HG02970 (cell line): ENCODE results near the gene ARID1A.
A peak's percentile ranks its signal among the peaks of the same experiment; 100 is the strongest.
"Not testable (repeated sequence)": the region's sequence is repeated elsewhere in the genome, so short reads cannot be mapped to it uniquely, and the experiment has no call there.

Experiments
- ATAC-seq: cut with Tn5 transposase; IDR thresholded peaks from one replicate; pipeline ENCODE4 v1.9.1; 2021; ENCODE audit warnings: mild to moderate bottlenecking, moderate library complexity, moderate number of reproducible peaks; ENCODE audit not compliant: unreplicated experiment, low FRiP score

ARID1A gene

DNA sequence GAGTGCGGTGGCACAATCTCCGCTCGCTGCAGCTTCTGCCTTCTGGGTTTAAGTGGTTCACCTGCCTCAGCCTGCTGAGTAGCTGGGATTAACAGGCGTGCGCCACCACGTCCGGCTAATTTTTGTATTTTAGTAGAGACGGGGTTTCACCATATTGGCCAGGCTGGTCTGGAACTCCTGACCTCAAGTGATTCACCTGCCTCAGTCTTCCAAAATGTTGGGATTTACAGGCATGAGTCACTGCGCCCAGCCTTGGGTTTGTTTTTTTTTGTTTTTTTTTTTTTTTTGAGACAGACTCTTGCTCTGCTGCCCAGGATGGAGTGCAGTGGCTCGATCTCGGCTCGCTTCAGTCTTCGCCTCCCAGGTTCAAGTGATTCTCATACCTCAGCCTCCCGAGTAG lies 30.1 kb downstream of the ARID1A start:
- not testable (repeated sequence) for ATAC-seq

DNA sequence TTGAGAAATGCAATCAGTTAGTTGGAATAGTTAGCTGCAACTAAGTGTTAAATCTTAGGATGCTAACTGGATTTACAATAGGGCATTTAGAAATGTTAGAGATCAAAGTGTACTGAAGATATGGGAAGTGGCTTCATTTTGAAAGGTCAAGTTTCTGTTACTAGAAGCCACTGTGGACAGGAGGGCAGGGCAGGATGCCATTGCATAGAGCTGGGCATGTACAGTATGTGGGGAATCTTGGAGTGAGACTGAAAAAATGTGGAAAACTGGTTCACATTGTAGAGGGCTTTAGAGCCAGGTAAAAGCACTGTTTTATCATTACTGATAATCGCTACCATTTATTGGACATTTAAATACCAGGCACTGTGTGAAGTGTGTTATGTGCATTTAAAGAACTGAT lies 31.0 kb downstream of the ARID1A start:
- ATAC-seq: no peak

DNA sequence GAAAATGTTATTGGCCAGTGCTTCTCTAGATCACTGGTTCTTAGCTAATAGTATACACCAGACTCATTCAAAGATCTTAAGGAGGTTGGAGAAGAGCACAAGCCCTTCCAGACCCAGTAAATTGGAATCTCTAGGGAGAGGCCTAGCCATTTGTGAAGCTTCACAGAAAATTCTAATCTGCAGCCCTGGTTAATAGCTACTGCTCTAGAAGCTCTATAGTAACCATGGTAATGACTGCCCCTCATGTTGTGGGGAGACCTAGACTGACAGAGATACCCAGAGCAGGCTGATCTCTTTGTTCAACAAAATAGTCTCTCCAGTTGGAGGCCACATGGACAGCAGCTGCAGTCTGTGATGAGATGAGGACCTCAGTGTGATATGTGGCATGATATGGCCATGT lies 31.7 kb downstream of the ARID1A start:
- no peak for ATAC-seq

DNA sequence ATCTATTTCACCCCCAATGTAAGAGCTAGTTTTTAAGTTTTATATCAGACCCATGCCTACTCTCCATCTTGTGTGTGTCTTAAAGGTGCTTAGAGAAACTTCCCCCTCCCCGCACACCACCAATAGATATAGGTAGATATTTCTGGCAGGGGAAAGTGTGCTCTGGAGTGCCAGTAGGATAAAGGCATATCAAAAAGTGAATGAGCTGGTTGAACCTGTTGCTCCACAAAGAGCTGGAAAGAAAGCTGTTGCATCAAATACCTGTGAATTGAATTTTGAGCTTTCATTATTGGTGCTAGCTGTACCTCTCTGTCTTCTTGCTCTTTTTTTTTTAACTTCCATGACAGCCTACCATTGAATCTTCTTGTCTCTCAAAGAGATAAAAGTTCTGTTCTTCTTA lies 32.8 kb downstream of the ARID1A start:
- no peak for ATAC-seq

DNA sequence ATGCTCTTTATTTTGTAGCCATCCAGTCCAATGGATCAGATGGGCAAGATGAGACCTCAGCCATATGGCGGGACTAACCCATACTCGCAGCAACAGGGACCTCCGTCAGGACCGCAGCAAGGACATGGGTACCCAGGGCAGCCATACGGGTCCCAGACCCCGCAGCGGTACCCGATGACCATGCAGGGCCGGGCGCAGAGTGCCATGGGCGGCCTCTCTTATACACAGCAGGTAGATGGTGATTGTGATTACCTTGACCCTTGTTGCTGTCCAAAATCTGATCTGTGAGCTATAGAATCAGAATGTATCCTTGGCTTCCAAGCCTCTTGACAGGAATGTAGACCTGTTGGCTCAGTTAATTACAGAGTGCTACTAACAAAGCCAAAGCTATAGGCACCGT lies 33.8 kb downstream of the ARID1A start:
- ATAC-seq: no peak

DNA sequence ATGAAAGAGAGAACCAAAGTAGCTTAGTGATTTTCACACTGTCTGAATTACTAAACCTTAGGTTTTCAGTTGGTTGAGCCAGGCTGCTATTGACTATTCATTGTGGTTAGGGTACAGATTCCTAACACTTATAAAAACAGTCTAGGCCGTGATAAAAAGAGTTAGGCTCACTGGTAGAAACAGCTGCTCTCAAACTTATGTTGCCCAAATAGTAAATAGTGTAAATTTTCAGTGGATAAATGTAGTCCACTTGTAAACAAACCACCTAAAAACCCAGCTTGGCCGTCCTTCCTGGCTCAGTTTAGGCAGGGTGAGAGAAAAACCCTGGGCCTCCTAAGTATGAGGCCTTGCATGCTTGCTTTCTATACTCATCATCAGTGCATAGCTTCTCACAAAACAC lies 34.9 kb downstream of the ARID1A start:
- ATAC-seq: no peak

DNA sequence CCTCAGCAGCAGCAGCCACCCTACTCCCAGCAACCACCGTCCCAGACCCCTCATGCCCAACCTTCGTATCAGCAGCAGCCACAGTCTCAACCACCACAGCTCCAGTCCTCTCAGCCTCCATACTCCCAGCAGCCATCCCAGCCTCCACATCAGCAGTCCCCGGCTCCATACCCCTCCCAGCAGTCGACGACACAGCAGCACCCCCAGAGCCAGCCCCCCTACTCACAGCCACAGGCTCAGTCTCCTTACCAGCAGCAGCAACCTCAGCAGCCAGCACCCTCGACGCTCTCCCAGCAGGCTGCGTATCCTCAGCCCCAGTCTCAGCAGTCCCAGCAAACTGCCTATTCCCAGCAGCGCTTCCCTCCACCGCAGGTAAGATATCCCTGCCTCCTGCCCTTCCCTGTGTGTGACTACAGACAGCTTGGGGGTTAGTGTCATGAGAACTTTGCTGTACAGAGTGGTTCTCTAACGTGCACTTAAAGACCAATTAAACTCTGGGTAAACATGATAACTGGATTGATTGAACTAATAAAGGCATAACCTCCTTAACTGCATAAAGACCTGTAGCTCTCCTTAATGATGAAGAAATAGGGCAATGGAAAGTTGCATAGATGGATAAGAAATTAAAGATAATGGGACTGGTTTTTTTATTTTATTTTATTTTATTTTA lies 35.6 kb downstream of the ARID1A start:
- ATAC-seq: no peak

DNA sequence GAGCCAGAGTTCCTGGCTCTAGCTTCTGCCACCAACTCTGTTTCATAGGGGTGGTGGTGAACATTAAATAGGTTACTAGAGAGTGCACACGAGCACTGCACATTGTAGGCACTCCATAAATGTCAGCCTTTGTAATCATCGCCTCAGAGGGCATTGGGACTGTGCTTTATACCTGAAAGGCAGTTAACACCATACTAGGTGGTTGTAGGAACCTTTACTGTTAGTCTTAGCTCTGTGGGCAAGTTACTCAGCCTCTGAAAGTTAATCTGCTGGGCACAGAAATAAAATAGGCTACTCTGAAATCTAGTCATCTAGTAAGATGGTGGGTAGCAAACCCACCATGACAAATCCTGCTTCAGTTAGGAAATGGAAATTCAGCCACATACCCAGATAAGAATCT lies 37.6 kb downstream of the ARID1A start:
- ATAC-seq: no peak

DNA sequence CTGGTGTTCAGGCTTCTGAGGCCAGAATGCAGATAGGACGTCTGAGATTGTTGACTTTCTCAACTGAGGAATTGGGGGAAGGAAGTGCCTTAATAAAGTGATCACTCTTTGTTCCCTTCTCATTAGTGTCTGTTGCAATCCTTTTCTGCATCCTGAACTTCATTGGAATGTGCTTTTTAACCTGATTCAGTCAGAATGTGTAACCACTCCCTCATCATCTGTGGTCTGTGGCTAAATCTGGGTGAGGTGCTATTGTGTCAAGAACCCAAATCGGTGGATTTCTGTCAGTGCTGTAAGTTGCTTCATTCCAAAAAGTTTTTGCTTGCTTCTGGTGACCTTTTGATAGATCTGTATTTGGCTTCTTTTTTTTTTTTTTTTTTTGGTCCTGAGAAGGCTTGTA lies 38.2 kb downstream of the ARID1A start:
- ATAC-seq: no peak

DNA sequence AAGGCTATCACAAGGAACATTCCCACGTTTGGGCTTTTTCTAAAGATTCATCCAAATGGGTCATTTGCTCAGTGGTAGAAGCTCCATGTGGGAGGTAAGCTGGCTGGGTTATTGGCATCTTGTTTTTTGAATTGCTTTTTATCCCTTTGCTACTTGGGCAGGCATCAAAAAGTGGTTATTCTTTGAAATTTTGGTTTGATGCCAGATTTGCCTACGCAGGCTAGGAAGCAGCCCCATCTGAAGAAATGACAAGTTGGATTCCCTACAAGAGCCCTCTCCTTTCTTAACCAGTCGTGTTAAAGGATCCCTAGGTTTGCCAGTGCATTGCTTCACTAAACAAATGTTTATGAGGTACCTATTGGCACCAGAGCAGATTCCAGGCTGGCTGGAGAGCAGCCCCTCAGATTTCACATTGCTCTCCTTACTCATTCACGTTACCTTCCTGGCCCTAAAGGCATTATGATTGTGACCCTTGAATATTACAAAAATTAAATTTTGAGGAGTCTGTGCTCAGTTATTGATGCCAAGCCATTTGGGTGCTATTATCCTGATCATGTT lies 38.8 kb downstream of the ARID1A start:
- ATAC-seq: no peak

DNA sequence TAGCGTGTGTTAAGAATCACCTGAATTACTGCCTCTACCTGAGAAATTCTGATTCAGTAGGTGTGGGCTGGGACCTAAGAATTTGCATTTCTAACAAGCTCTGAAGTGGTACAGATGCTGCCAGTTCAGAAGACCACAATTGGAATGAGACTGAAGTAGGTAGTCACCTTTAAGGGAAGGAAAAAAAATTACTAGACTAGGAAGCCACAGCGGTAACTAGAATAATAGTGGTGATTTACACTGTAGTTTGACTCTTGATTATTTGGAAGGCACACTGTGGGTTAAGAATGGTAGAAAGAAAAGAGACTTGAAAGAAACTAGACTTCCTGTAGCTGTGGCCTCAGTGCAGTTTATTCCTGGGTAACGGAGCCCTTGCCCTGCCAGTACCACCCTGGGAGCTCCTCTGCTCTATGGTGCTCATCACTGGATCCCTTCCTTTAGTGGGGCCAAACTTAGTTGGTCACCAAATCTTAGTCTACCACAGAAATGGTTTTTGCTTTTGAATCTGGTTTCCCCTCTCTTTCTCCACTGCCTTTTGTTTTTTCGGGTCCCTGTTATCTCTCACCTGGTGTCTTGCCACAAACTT lies 43.6 kb downstream of the ARID1A start:
- no peak for ATAC-seq

DNA sequence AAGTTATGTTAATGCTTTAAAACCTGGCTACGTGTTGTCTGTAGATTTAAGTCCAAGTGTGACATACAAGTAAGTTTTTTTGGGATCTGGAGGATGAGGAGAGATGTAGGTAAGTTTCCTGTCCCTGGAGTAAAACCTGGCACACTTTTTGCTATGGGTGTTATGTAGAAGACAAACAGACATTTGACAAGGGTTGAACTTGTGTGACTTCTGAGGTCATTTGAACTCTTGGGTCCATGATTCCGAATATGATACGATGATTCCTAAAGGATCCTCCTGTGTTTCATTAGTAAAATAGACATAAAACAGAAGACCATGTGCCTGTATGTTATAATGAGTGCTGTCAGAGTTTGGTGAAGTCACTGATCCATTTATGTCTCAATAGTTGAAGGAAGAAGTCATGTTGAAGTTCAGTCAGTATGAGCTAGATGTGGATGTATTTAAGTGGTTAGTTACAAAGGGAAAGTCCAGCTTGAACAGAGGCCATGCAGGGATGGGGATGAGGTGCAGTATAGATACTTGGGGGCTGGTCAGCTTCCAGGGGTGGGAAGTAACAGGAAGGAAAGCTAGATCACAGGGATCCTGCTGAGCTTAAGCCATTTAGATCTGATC lies 44.3 kb downstream of the ARID1A start:
- ATAC-seq: no peak

DNA sequence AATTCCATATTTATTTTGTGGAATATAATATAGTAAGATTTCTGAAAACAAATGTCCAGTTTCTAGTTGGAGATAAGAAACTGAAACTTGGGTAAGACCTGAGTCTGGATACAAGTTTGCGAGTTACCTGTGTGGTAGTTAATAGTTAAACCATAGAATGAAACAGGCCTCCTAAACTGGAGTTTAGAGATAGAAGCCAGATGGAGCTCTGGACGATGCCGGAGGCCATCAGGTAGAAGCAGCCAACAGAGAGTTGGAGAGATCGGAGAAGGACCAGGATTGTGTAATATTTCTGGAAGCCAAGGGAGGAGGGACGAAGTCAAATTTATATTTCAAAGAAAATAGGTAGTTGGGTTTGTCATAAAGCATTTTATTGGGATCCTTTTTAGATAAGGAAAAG lies 45.1 kb downstream of the ARID1A start:
- ATAC-seq: no peak

DNA sequence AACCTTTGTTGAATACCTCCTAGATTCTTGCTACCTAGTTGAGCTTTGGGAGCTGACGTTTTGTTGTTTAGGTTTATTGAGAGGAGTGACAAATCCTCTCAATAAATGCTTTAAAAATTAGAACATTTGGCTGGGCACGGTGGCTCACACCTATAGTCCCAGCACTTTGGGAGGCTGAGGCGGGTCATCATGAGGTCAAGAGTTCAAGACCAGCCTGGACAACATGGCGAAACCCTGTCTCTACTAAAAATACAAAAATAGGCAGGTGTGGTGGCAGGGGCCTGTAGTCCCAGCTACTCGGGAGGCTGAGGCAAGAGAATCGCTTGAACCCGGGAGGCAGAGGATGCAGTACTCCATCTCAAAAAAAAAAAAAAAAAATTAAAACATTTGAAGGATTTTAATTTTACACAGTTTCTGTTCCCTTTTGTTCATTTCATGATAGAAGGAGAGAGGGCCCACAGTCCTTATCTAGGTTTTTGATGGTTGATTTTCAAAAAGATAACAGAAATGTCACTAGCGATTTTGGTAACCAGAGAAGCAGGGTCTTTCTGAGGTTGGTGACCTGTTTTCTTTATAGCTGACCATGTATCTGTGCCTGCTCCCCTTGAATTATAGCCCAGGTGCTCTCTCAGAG lies 47.7 kb downstream of the ARID1A start:
- no peak for ATAC-seq

DNA sequence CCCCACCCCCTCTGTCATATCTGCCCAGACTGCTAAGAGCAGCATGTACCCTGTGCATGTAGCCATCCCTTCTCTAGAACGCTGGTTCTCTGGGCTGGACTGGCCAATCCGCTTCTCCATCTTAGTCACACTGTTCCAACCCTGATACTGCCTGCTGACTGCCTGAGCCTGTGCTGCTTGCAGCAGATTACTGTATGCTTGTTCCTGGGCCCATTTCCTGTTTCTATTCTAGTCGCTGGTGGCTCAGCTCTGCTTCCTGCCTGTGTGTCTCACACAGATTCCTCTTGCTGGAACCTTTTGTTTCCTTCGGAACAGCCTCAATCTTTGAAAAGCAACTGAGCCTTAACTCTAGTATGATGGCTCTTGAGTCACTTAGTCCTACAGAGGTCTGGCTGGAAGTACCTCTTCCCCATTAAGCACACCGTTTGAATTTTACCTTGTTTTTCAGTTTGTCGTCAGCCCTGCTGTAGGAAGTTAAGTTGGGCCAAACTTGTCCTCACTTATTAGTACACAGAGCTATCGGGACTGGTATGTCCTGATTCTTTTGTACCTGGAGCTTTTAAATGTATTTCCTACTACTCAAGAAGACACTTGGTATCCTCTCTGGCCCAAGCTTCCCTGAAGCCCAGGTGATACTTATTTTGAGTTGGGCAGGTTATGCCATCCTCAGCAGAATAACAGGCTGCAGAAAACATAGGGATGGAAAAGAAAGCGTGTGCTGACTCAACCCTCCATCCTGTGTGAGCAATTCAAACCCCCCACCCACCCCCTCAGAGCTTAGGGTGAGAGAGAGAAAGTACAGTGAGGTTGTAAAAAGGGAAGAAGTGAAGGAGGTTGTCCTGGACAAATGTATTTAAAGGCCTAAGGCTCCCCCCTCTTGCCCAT lies 48.5 kb downstream of the ARID1A start:
- ATAC-seq: peak; percentile 90

DNA sequence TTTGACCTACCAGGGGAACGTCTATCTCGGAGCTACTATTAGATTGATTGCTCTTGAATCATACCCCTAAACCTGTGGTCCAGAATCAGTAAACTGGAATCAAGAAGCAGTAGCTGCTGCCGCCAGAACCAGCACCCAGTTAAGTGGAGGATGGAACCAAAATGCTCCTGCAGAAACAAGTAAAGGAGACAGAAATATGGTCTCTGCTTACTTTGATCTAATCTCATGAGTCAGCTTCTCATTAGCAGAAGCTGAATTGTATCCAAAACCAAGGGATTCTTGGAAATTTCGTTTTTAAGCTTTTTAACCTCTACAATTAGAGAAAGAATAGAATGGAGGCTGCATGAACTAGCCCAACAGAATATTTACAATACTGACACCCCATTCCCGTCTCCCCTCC lies 49.4 kb downstream of the ARID1A start:
- ATAC-seq: no peak

DNA sequence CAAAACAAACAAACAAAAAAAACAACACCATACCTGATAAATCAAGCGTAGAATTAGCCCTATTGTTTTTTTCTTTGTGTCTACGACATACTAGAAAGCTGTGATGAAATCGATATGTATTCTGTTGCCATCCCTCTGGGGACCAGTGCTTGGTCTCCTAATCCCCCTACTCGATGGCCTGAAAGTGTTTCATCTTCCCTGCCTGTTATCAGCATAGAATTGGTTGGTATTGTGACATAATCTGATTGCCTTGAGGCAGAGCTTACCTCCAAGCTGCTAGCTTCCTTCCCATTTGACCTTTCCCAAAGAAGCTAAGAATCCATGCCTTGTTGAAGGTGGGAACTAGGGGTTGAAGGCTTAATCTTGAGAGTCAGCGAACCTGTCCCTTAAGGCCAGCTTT lies 51.2 kb downstream of the ARID1A start:
- no peak for ATAC-seq

DNA sequence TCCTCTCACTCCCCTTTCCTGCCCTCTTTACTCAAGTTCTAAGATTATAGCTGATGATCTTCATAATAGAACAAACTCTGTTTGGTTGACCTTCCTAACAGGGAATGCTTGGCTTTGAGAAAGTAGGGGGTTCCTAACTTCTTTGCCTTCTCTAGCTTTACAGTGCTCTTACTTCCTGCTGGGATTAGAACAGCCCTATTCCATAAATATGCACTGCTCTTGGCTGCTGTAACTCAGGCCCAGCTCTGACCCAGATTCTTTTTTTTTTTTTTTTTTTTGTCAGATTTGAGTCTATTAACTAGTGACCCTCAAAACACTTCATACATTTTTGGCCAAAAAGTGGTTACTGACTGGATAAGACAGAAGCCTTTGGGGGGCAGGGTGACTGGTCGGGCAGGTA lies 52.5 kb downstream of the ARID1A start:
- ATAC-seq: no peak

DNA sequence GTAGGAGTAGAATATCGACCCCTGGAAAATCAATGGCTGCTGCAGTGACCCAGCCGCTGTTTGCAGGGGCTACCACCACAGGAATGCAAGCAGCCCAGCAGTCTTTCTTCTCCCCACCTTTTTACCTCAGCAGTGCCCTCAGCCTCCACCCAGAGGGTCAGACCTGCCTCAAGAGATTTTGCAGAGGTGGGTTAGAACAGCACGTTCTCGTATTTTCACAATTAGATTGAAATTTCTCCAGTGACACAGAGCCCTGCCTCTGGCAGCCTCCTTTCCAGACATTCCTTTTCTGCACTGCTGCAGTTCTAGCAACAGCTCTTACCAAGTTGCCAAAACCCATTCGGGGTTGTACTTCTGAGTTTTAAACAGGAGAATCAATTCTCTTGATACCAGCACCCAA lies 53.6 kb downstream of the ARID1A start:
- no peak for ATAC-seq

DNA sequence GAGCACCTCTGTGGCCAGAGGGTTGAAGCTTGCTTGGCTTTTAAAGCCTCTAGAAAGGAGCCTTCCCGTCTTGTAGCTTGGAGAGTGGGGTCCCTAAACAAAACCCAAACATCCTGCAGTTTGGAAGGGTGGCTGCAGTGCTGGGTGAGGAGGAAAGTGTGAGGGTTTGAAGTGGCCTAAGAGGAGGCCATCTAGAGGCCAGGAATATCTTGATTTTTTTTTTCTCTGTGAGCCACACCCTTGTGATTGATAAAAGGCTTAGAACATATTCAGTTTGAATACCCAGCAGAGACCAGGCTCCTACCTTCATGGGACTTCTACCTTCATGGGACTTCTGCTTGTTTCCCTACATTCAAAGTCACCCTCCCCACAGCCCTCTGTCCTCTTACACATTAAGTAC lies 54.6 kb downstream of the ARID1A start:
- ATAC-seq: no peak

DNA sequence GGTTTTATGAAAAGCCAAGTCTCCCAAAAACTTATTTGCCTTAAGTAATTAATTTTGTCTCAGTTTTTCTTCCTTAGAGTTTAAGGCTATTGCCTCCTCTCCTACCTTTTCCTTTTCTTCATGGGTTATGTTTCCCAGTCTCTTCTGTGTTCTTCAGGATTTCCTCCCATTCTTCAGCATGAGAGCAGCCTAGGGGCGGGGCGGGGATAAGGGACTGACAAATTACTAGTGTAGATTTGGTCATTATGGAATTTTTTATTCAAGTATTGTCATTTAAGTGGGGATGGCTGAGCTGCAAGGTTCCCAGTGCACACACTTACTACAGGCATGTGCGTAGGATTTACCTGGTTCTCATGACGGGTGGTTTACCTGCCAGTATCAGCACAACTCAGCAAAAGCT lies 56.7 kb downstream of the ARID1A start:
- ATAC-seq: no peak
